Hematopoietic multipotent progenitor cell treated with erythropoietin and hydrocortisone succinate and interleukin-3 and kit ligand, for 4 days (in vitro differentiated cells): Measurements from ENCODE around the gene KMT2E.
"Not testable (repeated sequence)": the region's sequence is repeated elsewhere in the genome, so short reads cannot be mapped to it uniquely, and the experiment has no call there.

Experiments
- DNase-seq: peaks from one replicate; pipeline ENCODE4 v3.0.0-alpha.2; 2015

The KMT2E gene

DNA sequence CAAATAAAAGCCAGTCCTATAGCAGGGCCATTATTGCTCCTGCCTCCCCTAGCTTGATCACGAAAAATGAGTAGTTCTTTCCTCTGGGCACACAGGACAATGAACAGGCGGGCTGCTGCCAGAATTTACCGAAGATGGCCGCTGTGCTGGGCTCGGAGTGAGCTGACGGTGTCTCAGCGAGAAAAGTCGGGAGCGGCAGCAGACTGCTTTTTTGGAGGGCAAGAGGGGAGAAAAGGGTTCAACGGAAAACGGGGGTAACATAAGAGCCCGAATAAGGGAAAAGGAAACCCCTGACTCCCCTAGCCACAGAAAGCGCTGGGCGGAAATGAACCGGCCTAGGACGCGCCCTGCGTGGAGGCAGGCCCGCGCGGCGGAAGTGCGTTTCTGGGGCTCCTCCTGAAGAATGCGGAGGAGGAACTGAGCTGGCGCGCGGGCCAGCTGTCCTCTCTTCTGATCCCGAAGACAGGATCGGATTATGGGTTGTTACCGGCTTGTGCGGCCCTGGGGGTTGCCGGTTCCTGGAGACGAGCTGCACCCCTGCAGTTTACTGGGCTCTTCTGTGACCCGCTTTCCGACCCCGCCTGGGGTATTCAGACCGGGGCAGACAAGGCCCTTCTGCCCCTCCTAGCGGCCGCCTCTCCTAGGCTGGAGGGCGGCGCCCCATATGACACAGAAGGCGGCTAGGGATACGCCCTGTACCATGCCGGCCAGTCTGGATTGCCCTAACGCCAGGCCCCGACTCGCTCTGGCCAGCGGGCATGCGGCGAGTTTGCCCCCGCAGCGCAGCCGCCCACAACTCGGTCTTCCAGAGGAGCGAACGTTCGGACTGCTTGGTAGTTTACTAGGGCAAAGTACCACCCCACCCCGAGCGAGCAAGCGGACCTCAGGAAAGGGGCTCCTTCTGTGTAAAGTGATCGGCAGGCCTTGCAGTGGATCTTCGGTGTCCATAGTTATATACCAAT lies 30.1 kb upstream of the KMT2E start:
- peak; percentile 94 for DNase-seq

DNA sequence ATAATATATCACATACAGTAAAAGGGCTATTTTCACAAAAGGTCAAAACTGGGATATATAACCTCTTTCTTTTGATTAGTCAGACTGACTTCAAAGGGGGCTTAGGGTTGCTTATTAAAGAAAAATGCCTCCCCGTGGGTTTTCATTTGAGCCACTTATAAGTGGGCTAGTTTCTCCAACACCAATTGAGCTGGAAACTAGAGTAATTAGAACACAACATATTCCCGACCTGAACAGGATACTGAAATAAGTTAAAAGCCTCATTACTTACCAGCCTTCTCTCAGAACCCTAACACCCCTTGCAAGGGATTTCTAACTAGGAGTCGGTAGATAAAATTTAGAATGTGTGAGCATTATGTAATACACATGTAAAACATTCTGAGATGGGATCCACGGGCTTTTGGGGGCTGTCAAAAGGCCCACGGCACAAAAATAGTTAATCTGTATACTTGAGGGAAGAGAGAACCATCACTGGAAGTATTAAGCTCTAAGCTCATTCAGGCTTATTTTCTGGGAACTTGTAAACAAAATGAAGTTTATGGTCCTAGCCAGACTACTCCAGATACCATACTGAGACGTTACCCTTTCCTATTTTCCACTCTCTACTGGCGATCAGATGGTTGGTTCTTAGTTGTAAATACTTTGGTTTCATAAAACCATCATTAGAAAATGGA lies 29.3 kb upstream of the KMT2E start:
- DNase-seq = no peak

DNA sequence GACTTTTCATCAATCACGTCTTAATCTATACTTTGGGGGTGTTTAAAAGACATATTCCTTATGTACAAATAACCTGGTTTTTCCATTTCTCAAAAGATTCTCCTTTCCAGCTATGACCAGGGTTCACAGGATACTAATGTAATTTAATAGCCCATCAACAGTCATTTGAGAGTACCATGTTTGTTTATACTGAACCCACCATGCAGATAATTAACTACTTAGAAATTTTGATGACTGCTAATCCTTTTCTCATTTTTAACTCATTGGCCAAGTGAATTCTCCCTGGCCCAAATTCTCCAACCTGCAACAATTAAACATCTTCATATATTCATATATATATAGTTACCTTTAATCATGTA lies 28.8 kb upstream of the KMT2E start:
- no peak for DNase-seq

DNA sequence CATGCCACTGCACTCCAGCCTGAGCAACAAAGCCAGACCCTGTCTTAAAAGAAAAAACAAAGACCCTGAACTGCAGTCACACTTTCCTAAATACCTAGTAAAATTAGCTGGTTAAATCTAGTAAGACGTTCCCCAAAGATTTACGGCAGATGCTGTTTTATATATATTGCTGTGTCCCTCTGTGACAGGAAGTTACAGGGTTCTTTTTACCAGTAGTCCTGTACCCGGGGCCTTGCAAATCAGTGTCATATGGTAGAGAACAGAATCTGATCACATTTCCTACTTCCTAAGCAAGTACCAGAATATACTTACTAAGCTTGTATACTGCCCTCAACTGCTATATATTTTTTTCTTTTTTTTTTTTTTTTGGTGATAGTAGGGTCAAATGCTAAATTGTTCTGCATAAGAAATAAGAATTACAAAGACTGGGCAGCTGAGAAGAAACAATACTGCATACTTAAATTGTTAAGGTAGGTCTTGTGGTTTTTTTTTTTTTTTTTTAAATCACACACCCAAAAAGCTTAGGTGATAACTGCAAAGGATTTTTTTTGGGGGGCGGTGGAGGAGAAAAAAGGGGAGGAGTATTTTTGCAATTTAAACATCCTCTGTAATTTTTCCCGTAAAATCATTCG lies 27.3 kb upstream of the KMT2E start:
- DNase-seq = no peak

DNA sequence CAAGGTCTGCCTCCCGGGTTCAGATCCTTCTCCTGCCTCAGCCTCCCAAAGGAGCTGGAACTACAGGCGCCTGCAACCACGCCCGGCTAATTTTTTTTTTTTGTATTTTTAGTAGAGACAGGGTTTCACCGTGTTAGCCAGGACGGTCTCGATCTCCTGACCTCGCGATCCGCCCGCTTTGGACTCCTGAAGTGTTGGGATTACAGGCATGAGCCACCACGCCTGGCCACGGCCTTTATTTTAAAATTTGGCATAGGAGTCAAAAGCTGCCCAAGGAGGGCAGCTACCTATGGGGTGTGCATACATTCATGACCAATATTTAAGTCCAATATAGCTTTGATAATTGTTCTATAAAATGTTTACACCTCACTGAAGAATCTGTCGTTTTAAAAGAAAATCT lies 26.6 kb upstream of the KMT2E start:
- not testable (repeated sequence) for DNase-seq

DNA sequence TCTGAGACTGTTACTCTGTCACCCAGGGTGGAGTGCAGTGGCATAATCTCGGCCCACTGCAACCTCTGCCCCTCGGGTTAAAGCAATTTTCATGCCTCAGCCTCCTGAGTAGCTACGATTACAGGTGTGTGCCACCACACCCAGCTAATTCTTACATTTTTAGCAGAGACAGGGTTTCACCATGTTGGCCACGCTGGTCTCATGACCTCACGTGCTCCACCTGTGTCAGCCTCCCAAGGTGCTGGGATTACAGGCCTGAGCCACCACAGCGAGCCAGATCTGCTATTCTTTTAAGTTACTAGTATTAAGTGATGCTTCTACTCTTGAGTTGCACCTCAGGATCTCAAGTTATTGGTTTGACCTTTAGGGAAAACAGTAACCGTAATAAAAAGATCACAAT lies 23.0 kb upstream of the KMT2E start:
- DNase-seq = no peak

DNA sequence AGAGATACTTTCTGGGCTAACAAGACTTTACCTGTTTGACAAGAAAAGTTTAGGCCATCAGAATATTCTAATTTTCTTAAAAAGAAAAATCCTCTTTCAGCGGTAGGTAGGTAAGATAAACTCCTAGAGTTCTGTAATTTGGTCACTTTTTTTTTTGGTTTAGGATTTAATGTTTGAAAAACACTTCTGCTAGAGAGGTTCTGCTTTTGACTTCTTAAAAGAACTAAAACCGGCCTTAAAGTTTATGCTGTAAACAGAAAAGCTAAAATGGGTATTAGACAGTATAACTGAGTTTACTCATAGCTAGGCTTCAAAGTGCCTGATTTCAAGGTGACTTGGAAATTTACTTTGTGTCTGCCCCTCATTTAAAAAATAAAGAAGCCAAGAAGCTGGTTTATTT lies 21.7 kb upstream of the KMT2E start:
- no peak for DNase-seq

DNA sequence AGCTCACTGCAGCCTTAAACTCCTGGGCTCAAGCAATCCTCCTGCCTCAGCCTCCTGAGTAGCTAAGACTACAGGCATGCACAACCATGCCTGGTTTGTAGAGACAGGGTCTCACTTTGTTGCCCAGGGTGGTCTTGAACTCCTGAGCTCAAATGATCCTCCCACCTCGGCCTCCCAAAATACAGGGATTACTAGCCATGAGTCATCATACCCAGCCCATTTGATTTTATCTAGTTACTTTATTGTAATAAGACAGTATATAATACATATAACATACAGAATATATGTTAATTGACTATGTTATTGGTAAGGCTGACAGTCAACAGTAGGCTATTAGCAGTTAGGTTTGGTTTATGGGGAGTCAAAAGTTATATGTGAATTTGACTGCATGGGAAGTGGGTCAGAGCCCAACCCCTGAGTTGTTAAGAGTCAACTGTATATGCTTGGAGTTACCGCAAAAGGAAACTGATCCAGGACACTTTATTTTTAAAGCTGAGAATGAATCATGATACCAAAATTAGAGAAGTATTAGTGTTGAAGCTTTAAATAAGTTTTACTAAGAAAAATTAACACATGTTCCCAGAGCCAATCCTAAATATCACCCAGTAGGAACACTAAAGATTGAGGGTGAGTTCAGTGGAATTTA lies 20.7 kb upstream of the KMT2E start:
- DNase-seq = no peak

DNA sequence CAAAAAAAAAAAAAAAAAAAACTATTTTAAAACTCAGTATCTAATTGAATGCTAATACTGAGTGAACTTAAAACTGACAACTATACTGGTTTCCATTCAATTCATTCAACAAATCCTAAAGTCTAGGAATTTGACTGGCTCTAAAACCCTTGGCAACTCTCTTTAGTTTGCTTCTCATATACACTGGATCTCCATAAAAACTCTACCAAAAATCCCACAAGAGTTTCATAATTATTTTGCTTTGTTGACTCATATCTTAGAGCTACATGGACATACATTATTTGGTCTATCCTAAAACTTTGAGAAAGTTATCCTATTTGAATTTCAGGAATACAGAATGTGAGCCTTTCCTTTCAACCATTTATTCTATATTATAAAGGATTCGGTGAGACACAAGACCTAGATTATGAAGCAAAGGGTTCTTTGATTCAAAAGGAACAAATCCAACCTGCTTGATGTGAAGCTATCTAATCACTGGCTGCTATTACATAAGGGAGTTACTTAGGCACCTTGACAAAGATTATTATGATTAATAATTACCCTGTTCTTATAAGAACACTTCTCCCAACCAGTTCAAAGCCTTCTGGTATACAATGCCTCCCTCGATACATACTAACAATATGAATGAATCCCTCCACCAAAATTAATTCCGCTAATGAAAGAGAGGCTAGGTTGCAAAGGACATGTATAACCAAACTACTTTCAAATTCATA lies 15.8 kb upstream of the KMT2E start:
- DNase-seq = no peak

DNA sequence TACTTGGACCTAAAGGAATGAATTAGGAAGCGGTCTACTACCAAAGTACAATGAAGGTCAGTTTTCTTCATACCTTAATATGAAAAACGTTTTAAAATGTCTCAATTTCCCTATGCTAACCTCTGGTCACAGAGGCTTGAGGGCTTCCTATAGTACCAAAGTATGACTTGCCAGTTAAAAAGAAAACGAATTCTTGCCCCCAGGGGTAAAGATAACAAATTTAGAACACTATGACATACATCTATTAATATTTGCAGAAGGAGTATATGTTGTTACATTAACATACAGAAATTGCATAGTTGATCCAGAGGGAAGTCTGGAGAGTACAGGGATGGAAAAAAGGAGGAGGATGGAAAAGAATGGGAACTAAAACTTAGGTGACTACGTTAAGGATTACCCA lies 13.8 kb upstream of the KMT2E start:
- no peak for DNase-seq

DNA sequence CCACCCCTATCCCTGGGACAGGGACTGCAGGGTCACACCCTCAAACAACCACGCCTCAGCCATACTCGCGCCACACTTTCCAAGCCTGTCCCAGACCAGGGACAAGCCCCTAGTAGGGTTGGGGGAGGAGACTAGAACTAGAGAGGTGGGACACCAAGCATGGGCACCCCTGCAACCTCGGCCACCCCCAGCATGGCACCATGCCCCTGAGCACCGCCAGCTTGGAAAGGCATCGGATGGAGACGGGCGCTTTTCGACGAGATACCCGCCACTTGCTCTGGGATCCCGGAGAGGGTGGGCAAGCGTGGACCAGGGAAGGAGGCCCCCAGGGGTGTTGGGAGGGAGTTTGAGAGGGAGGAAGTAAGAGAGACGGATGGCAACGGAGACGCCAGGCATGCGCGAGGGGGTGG lies 13.1 kb upstream of the KMT2E start:
- no peak for DNase-seq

DNA sequence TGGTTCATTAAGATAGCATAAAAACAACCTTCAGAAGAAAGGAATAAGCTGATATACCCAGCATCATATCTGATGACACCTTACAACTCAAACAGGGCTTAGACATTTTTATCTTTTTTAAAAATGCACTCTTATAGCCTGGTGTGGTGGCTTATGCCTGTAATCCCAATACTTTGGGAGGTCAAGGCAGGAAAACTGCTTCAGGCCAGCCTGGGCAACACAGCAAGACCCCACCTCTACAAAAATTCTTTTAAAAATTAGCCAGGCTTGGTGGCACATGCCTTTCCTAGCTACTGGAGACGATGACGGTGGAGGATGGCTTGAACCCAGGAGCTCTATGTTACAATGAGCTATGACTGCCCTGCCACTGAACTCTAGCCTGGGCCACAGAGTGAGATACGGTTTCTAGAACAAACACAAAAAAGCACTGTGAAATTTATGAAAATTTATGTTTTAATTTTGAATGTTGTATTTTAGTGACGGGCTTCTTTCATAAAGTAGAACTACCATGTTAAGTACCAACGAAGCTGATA lies 12.3 kb upstream of the KMT2E start:
- DNase-seq = no peak

DNA sequence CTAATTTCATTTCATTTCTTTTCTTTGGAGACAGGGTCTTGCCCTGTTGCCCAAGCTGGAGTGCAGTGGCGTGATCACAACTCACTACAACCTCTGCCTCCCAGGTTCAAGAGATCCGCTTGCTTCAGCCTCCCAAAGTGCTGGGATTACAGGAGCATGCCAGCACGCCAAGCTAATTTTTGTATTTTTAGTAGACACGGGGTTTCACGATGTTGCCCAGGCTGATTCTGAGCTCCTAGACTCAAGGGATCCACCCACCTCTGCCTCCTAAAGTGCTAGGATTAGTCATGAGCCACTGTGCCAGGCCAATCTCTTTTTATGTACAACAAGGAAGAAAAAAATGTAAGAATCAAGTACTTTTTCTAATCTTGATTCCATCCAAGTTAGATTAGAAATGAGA lies 10.7 kb upstream of the KMT2E start:
- peak; percentile 38 for DNase-seq

DNA sequence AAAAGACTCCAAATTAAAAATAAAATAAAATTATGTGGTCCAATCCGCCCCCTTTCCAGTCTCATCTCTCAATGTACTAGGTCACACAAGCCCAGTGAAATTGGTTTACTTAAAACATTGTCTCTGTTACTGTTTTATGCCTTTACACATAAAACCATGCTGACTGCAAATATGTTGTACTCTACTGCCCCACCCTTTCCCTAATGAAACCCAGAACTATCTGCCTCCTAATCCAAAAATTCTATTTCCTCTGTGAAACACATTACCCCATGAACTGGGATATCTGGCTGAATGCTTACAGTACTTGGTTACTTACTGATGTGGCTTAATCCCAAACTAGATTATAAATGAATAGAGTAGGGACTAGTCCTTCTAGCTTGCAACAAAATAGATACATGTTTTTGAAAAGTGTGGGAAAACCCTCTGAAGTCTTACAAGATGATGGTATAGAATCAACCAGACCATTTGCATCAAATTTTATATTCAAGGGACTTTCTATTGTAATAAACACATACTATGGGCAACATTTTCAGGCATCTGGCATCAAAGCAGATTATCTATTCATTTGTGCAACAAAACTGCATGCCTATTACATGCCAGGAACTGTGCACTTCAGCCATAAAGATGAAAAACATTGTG lies 10.0 kb upstream of the KMT2E start:
- DNase-seq = no peak

DNA sequence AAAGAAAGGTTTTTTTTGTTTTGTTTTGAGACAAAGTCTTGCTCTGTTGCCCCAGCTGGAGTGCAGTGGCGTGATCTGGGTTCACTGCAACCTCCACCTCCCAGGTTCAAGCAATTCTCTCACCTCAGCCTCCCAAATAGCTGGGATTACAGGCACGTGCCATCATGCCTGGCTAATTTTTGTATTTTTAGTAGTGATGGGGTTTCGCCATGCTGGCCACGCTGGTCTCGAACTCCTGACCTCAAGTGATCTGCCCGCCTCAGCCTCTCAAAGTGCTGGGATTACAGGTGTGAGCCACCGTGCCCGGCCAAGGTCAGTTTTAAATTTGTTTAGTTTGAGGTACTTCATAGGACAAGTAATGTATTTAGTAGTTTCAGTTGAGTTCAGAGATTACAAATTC lies 9.0 kb upstream of the KMT2E start:
- not testable (repeated sequence) for DNase-seq

DNA sequence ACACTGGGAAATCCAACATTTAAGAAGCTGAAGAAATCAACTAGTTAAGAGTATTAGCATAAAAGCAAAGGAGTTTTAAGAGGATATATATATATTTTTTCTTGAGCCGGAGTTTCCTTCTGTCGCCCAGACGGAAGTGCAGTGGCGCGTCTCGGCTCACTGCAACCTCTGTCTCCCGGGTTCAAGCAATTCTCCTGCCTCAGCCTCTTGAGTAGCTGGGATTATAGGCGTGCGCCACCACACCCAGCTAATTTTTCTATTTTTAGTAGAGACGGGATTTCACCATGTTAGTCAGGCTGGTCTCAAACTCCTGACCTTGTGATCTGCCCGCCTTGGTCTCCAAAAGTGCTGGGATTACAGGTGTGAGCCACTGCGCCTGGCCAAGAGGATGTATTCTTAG lies 8.5 kb upstream of the KMT2E start:
- not testable (repeated sequence) for DNase-seq

DNA sequence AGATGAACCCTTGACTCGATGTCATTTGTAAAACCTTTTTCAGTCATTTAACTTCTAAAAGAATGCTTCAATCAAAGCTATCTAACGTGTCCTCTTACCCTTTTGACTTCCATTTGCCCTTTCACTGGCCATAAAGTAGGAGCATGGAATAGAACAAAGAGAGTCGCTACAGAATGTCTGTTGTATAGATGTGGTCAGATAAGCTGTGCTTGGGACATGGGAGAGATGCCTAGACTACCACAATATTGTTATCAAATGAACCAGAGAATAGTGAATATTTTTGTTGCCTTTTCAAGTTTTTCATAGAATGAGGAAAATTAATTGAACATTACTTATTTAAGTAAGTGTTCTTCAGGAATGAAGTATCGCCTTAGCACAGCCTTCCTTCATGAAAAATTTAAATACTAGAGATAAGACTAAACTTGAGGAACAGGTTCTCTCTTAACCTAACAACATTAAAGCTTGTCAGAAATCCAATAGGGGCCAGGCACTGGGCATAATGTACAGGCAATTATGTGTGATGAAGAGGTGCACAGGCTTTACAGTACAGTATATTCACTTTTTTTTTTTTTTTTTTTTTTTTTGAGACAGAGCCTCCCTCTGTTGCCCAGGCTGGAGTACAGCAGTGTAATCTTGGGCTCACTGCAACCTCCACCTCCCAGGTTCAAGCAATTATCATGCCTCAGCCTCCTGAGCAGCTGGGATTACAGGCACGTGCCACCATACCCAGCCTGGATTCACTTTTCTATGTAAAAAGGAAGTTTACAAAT lies 7.5 kb upstream of the KMT2E start:
- peak; percentile 88 for DNase-seq

DNA sequence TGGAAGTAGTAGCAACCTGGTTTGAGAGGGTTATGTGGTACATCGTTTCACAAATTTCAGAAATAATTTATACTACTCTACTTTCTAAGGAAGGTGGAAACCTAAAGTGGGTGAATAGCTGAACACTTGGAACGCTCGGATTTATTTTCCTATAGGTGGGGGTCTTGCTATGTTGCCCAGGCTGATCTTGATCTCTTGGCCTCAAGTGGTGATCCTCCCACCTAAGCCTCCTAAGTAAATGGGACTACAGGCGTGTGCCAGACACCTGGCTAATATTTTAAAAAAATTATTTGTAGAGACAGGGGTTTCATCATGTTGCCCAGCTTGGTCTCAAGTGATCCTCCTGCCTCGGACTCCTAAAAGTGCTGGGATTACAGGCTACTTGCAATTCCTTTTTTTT lies 6.7 kb upstream of the KMT2E start:
- no peak for DNase-seq

DNA sequence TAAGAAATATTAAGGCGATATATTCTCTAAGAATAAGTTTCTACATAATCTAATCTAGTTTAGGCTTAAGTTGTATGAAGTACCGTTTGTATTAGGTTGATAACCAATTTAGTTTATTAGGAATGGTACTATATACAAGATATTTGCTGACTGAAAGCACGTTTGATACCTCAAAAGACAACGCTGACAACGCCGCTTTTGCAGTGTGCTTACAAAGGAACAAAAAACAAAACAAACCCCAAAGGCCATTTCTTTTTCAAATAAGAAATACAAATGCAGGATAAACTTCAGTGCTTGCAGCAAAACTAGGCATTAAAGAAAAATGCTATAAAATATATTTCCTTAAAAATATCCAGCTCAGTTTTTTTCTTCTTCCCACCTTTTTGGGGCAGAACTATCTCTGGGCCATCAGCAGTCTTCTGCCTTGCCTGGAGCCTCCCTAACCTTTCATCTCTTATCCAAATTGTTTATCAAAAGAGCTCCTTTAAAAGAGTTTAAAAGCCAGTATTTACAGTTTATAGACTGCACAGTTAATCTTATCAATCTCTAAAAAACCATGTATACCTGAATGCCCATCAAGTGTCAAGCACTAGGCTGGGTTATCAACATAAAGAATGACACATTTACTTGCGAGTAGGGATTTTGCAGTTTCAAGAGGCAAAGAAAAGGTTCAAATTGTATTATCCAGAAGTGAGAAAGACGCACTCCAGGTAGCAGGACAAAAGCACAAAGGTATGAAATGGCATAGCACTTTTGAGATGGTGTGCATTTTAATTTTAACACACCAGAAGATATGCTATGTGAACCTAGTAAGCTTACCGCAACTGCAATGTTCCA lies 4.1 kb upstream of the KMT2E start:
- no peak for DNase-seq

DNA sequence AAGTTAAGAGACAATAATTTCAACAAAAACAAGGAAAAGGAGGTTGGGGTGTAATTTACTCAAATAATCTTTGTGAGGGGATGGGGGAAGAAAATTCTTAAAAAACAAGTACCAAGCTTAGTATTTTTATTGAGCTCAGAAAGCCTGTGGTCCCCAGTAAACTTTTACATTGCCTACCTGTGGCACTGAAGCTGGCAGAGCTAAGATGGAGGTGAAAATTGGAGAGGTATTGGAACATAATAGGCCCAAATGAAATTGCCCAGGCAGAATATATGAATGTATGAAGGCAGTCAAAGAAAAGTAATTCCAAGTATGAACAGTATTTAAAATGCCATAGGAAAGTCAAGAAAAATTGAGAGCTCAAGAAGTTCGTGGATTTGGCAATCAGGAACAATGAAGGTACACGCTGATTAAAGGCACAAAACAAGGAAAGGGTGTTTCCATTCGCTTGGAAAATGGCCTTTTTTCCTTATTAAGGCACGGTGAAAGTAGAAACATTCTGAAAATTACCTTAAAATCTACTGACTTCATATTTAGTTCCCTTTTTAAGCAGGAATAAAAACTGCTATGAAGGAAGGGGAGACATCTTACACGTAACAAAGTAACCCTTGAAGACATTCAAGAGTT lies 3.4 kb upstream of the KMT2E start:
- DNase-seq = no peak
